ENCODE measurements around the gene GRID1.

- TF ChIP-seq GATA3 (IDR thresholded peaks at IDR 0.05; ENCODE audit: low read depth, low read length), result no peak
- no peak for TF ChIP-seq GATA2 (IDR thresholded peaks at IDR 0.05; ENCODE audit: low read depth, low read length)
These were observed 515.3 kb downstream of the GRID1 start for GRCh38 chr10:85851325-85851724.

Data from SH-SY5Y (cell line).